ENCODE data around the gene TFEB.

The TFEB gene

DNA sequence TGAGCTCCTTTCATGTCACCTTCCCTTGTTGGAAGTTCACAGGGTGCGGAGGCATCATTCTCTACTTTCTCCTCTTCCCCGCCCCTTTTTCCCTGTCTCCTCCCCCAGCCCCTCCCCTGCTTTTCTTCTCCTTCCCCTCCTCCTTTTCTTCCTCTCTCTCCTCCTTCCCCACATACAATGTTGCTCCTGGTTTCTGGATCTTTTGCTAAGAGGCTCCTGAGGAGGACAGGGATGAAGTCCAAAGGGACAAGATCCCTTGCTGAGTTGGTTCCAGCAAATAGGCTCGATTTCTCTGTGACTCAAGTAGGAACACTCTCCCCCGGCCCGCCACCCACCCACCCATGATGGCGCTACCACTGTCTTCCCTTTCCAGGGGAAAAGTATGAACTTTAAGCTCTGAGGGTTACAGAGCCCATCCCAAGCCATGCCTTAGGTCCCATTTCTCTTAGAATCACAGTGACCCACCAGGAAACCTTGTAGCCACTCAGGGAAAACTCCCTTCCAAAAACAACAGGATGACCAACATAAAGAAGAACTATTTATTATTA, 852 bp upstream of the TFEB start:
- H3K4me1 ChIP-seq (ENCODE audit: insufficient read depth, low read length) = peaks cover 14% of the 10 kb centered on the region
- no peaks in the 10 kb centered on the region for H3K36me3 ChIP-seq (ENCODE audit: insufficient read depth, low read length)
- no peaks in the 10 kb centered on the region for H3K9me3 ChIP-seq (ENCODE audit: control insufficient read depth, insufficient read depth, low read length)
- peak overlapping the region; percentile 46; the same call in 1 of the 2 replicates for H3K9ac ChIP-seq (ENCODE audit: low read depth, low read length)

DNA sequence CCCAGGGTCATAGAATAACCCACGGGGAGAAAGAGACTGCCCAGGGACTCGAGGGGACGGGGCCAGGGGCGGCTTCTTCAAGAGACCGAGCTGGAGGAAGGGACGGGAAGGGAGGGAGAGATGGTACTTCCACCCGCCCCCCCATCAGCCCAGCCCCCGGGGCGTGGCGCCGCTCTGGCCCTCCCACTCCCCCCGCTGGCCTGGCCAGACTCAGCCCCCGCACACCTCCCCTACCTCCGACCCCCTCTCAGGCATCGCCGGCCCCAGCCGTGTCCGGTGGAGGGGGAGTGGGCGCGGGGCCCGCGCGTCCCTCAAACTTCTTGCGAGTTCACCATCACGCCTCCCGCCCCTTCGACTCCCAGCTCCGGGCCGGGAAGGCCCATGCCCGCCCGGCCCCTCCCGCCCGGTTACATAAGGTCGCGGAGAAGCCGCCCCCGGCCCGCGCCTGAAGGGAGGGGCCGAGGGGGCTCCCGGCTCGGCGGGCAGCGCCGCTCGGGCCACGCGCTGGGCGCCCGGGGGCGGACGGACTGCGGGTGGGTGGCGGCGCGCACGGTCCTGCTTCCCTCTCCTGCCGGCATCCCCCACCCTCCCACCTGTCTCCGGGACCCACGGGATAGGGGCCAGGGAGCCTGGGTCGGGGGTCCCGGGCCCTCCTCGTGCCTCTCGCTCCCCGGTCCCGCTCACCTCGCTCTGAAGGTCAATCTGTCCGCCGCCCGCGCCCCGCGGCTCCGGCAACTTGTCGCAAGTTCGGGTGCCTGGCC, 562 bp downstream of the TFEB start:
- Histone ChIP-seq H3K9ac (ENCODE audit: low read depth, low read length) (peak overlapping the region; percentile 49; the same call in 1 of the 2 replicates), H3K4me1 (ENCODE audit: insufficient read depth, low read length) (peaks cover 14% of the 10 kb centered on the region), H3K9me3 (ENCODE audit: control insufficient read depth, insufficient read depth, low read length) (no peaks in the 10 kb centered on the region), H3K36me3 (ENCODE audit: insufficient read depth, low read length) (no peaks in the 10 kb centered on the region)

DNA sequence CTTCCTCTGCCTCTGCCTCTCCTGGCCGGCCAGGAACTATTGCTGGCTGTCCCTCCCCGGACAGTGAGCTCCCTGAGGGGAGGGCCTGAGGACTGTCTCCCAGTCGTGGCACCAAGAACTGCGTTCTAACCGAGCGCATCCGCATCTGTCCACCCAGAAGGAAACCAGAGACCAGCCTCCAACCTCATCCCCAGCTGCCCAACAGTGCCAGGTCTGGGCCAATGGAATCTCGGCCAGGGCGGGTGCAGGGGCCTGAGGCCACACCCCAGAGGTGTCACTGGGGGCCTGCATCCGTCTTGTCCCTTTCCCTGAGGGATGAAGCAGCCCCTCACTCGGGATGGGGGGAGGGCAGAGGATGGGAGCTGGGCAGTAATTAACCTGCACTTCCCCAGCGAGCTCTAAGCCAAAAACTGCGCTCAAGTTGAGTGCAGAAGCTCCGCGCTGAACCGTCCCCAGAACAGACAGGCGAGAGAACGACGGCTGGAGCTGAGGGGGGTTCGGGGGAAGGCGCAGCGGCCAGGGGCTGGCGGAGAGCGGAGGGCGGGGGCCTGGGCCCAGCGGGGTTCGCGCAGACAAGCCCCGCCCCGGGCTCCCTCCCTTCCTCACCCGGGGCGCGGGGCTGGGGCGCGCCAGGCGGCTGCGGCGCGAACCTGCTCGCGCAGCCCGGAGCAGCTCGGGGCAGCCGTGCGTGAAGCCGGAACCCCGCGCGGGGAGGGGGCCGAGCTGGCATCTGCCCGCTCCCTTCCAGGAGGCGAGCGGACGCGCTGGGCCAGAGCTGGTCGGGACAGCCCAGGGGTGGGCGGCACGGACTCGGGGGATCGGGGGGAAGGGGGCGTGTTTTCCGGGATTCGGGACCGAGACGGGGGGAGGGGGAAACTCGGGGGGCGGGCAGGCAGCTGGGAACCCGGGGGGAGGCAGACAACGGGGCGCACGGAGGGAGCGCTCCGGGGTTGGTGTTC, 1.4 kb downstream of the TFEB start:
- Histone ChIP-seq H3K9ac (ENCODE audit: low read depth, low read length) (peak overlapping the region; percentile 57; the same call in 1 of the 2 replicates), H3K4me1 (ENCODE audit: insufficient read depth, low read length) (peaks cover 15% of the 10 kb centered on the region), H3K36me3 (ENCODE audit: insufficient read depth, low read length) (no peaks in the 10 kb centered on the region), H3K9me3 (ENCODE audit: control insufficient read depth, insufficient read depth, low read length) (no peaks in the 10 kb centered on the region)

DNA sequence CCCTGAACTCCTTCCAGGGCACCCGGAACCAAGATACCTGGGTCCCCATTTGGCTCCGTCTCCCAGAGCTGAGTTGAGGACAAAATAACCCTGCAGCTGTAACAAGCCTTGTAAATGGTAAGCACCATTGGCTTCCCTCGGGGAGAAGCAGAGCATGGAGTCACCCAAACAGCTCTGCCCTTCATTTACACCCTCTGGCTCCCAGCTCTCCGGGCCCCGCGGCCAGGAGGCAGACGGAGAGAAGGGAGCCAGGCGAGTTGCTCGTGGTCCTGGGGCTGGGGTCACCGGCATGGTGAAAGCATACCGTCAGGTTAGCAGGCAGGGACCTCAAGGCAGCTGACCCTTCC, 2.1 kb downstream of the TFEB start:
- Histone ChIP-seq H3K9ac (ENCODE audit: low read depth, low read length) (peak overlapping the region; percentile 57; the same call in 1 of the 2 replicates), H3K9me3 (ENCODE audit: control insufficient read depth, insufficient read depth, low read length) (no peaks in the 10 kb centered on the region), H3K4me1 (ENCODE audit: insufficient read depth, low read length) (peaks cover 14% of the 10 kb centered on the region), H3K36me3 (ENCODE audit: insufficient read depth, low read length) (no peaks in the 10 kb centered on the region)

DNA sequence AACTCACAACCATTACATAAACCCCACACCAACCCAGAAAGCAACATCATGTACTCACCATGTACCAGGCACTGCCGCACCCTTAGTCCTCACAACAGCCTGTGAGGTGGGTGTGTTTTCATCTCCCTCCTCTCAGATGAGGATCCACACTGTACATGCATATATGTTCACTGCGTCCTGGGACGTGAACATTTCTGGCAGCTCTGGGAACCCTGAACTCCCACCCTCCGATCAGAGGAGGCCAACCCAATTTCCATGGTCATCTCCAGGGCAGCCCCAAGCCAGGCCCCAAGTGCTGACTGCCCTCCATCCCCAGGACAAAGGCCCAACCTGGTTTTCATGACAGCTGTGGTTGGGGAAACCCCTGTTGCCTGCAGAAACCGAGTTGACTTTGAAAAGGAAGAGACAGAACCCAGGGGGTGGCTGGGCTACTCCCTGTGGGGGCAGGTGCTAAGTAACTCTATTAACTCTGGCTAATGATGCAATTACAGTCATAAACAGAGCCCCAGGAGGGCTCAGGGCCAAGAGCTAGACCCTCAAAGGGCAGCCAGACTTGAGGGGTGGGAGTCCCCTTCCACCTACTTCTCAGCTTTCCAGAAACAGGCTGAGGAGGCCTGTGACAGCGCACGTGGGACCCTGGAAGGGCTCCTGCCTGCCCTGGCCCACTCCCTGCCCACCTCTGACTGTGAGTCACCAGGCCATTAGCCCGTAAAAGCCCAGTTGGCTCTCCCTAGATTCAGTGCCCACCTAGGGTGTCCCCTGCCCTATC, 2.6 kb downstream of the TFEB start:
- Histone ChIP-seq H3K36me3 (ENCODE audit: insufficient read depth, low read length) (no peaks in the 10 kb centered on the region), H3K9ac (ENCODE audit: low read depth, low read length) (peak overlapping the region; percentile 57; the same call in 1 of the 2 replicates), H3K4me1 (ENCODE audit: insufficient read depth, low read length) (peaks cover 14% of the 10 kb centered on the region), H3K9me3 (ENCODE audit: control insufficient read depth, insufficient read depth, low read length) (no peaks in the 10 kb centered on the region)

DNA sequence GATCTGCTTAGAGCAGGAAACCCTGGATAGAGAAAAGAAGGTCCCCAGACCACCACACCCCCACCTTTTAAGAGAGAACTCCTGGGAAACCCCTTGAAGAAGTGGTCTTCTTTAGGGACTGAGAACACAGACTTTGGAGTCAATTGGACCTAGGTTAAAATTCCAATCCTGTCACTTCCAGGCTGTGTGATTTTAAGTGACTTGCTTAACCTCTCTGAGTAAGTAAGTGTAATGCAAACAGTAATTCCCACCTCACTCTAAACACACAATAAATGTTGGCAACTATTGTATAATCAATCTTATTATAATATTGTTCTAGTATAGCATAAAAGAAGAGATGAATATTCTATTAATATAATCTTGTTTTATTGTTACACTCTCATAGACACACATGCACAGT, 3.3 kb downstream of the TFEB start:
- Histone ChIP-seq H3K36me3 (ENCODE audit: insufficient read depth, low read length) (no peaks in the 10 kb centered on the region), H3K4me1 (ENCODE audit: insufficient read depth, low read length) (peaks cover 14% of the 10 kb centered on the region), H3K9me3 (ENCODE audit: control insufficient read depth, insufficient read depth, low read length) (no peaks in the 10 kb centered on the region), H3K9ac (ENCODE audit: low read depth, low read length) (no peak overlapping the region)

DNA sequence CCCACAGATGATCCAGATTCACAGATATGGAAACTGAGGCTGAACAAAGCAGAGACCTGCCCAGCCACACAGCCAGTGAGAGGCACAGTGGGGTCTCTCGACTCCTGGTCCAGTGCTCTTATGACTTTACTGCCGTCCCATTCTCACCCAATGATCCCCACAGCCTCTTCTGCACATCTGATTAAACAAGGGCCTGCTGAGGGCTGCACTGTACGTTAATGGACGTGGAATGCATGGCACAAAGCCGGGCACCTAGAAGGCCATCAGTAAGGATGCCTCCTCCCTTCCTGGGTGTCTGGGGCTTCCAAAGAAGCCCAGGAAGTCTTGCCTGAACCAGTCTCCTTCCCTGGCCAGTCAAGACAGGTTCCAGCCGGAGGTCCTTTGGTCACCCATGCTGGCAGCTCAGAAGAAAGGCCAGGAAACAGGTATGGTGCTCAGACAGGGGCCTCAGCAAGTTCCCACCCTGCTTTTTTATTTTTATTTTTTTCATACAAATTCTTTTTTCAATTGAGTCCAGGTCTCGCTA, 3.8 kb downstream of the TFEB start:
- Histone ChIP-seq H3K4me1 (ENCODE audit: insufficient read depth, low read length) (peaks cover 14% of the 10 kb centered on the region), H3K9me3 (ENCODE audit: control insufficient read depth, insufficient read depth, low read length) (no peaks in the 10 kb centered on the region), H3K9ac (ENCODE audit: low read depth, low read length) (no peak overlapping the region), H3K36me3 (ENCODE audit: insufficient read depth, low read length) (no peaks in the 10 kb centered on the region)

DNA sequence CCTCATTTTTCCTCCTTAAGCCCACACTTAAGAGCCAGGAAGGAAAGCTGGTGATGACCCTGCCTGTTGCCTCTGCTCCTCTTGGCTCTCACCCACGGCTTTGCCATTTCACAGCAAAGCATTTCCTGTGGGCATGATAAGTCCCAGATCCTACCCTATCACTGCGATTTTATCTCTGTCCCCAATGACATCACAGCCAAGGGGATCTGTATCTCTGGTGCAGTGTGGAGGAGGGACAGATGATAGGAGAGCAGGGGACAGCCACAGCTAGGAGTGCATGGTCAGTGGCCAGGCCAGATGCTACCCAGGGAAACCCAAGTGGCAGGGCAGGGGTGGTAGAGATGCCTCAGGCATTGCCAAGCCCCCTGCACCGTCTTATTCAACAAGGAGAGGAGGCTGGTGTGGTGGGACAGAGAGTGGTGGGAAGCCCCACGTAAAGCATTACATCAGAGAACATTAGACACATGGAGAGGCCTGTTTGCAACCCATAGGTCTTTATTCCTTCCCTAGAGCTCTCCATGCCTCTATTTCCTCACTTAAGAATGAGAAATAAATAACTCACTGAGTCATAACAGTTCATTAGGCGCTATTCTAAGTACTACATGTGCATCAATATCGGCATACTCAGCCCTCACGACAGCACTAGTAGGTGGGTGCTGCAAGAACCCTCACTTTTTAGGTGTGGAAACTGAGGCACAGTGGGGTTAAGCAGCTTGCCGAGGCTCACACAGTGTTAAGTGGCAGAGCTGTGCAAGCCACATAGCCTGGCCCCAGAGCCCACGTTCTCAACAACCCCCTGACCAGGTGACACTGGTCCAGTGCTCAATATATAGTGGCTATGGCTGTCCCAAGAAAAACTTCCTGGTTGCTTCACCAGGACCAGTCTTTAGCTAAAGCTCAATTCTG, 4.6 kb downstream of the TFEB start:
- Histone ChIP-seq H3K4me1 (ENCODE audit: insufficient read depth, low read length) (peaks cover 11% of the 10 kb centered on the region), H3K9me3 (ENCODE audit: control insufficient read depth, insufficient read depth, low read length) (no peaks in the 10 kb centered on the region), H3K9ac (ENCODE audit: low read depth, low read length) (no peak overlapping the region), H3K36me3 (ENCODE audit: insufficient read depth, low read length) (no peaks in the 10 kb centered on the region)

DNA sequence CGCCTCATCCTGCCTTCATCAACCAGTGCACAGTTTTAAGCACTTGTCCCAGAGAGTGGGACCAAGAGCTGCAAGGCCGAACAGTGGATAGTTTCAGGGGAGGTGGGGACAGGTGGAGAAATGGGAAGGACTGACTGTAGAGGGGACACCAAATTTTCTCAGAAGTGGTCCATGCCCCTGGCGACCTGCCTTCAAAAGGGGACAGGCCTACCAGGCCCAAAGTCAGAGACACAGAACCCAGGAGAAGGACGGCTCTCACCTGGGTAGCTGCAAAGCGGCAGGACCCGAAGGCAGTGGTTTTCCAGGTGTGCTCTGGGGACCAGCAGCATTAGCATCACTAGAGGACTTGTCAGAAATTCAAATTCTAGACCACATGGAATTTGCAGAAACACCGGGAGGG, 5.8 kb downstream of the TFEB start:
- Histone ChIP-seq H3K9me3 (ENCODE audit: control insufficient read depth, insufficient read depth, low read length) (no peaks in the 10 kb centered on the region), H3K4me1 (ENCODE audit: insufficient read depth, low read length) (peaks cover 10% of the 10 kb centered on the region), H3K36me3 (ENCODE audit: insufficient read depth, low read length) (no peaks in the 10 kb centered on the region), H3K9ac (ENCODE audit: low read depth, low read length) (no peak overlapping the region)

DNA sequence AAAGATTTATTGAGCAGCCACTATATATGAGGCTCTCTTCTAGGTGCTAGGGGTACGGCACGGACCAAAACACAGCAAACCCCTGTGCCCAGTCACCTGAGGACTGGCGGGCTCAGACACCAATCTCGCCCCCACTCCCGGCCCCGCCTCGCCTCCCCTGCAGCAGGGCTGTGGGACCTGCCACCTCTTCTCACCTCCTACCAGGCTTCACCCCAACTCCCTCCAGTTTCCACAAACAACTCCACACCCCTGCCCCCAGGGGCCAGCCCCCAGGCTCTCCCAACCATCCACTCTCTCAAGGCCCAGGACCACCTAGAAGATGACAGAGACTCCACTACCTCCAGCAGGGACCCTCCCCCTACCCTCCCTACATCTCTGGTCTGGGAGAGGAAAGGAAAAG, 6.5 kb downstream of the TFEB start:
- Histone ChIP-seq H3K9me3 (ENCODE audit: control insufficient read depth, insufficient read depth, low read length) (no peaks in the 10 kb centered on the region), H3K36me3 (ENCODE audit: insufficient read depth, low read length) (no peaks in the 10 kb centered on the region), H3K4me1 (ENCODE audit: insufficient read depth, low read length) (peaks cover 11% of the 10 kb centered on the region), H3K9ac (ENCODE audit: low read depth, low read length) (no peak overlapping the region)

DNA sequence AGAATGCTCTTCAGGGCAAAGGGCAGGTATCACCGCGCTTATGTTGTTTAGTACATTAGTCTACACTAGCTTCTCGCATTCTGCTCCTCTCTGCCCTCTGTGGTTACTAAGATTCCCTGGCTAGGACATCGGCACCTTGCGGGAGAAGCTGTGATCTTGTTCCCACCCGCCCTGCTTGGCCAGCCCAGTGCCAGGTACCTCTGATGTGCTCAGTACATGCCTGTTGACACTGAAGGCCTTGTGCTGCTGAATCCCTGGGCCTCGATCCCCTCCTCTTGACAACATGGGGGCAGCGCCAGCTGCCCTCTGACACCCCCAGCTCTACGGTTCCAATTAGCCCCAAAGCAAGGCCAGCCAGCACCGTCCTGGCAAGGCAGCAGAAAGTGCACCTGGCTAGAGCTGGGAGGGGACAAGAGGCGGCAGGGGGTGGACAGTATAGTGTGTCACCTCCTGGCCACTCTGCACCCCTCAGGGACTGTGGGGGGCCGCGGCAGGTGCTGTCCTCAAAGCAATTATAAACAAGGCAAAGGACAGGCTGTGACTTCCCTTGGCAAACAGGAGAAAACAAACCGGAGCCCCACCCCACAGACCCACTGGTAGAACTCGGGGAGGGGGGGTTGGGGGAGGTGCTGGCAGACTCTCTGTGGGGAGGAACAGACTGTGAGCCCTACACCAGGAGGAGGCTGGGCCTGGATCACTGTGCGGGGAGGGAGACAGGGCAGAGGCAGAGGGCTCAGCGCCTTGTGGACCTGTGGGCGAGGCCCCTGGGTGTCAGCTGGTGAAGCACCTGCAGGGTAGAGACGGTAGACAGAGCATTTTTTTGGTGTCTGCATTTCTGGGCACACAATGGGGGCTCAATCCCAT, 7.1 kb downstream of the TFEB start:
- H3K36me3 ChIP-seq (ENCODE audit: insufficient read depth, low read length) = no peaks in the 10 kb centered on the region
- no peaks in the 10 kb centered on the region for H3K9me3 ChIP-seq (ENCODE audit: control insufficient read depth, insufficient read depth, low read length)
- peaks cover 16% of the 10 kb centered on the region for H3K4me1 ChIP-seq (ENCODE audit: insufficient read depth, low read length)
- no peak overlapping the region for H3K9ac ChIP-seq (ENCODE audit: low read depth, low read length)

DNA sequence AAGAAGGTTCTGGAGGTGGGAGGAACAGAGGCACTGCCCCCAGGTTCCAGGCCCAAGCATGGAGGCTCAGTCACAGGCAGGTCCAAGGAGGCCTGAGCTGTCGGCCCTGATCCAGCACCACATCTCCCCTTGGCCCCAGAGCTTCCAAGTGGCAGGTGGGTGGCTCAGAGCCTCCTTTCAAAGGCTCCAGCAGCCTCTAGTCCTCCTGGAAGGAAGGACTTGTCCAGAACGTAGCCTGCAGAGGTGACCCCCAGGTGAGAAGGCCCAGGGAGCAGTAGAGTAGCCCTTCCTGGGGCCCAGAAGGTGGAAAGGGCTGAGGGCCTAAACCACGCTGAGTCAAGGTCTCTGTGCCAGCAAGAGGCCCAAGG, 7.7 kb downstream of the TFEB start:
- Histone ChIP-seq H3K9ac (ENCODE audit: low read depth, low read length) (no peak overlapping the region), H3K4me1 (ENCODE audit: insufficient read depth, low read length) (peaks cover 20% of the 10 kb centered on the region), H3K36me3 (ENCODE audit: insufficient read depth, low read length) (no peaks in the 10 kb centered on the region), H3K9me3 (ENCODE audit: control insufficient read depth, insufficient read depth, low read length) (no peaks in the 10 kb centered on the region)
